Measurements from ENCODE around the gene WDR45.

DNA sequence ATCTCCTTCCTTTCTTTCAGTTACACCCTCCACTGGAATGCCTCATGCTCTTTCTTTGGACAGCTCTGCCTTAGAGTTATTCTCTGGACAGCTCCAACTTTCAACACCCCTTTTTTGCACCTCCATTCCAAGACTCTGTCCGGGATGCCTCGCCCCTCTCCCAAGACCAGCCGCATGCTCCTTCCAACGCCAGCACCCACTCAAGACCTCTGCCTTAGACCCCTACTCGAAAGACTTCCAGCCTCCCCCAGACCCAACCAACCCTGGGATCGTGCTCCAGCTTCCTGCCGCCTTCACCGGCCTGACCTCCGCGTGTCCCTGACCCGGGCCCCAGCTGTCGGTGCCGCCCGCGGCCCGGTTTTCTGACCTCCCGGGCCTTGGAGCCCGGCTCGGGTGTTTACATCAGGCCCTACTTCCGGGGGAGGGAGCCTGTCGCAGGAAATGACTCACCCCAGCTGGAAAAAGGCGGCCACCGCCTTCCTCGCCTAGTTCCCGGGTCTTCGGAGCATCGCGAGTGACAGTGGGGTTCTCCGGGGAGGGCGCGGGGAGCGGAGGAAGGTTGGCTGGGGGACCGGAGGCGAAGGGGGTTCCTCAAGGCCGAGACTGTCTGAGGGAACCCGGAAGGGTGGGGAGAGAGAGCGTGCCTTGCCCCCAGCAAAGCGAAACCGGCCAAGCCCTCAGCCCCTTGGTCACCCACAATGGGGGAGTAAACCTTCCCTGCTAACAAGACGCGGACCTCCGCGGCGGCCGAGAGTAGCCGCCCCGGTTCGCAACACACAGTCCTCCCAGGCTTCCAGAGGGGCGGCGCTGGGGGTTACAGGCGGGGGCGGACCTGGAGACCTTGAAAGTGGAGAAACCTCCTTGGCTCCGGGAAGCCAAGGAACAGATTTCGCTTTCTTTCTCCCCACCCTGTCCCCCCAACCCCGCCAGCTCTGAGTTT is at the start of gene WDR45:
- TF ChIP-seq POLR2AphosphoS5 (IDR thresholded peaks at IDR 0.05; ENCODE audit: low read depth) (peak; percentile 83), EZH2 (IDR thresholded peaks at IDR 0.05; ENCODE audit: low read depth, unreplicated experiment) (no peak), EZH2phosphoT487 (IDR thresholded peaks at IDR 0.05; ENCODE audit: unreplicated experiment) (no peak), ZNF114 (CRISPR knock-in tag; IDR thresholded peaks at IDR 0.05) (no peak), CREB1 (CRISPR knock-in tag; IDR thresholded peaks at IDR 0.05; ENCODE audit: low read depth) (no peak), JUNB (IDR thresholded peaks at IDR 0.05; ENCODE audit: unreplicated experiment) (no peak), ZNF331 (CRISPR knock-in tag; IDR thresholded peaks at IDR 0.05; ENCODE audit: low read depth) (no peak), NANOG (IDR thresholded peaks at IDR 0.05; ENCODE audit: borderline replicate concordance) (no peak), STAT1 (IDR thresholded peaks at IDR 0.05; ENCODE audit: unreplicated experiment) (no peak)
- TF ChIP-seq, protein P1, sequence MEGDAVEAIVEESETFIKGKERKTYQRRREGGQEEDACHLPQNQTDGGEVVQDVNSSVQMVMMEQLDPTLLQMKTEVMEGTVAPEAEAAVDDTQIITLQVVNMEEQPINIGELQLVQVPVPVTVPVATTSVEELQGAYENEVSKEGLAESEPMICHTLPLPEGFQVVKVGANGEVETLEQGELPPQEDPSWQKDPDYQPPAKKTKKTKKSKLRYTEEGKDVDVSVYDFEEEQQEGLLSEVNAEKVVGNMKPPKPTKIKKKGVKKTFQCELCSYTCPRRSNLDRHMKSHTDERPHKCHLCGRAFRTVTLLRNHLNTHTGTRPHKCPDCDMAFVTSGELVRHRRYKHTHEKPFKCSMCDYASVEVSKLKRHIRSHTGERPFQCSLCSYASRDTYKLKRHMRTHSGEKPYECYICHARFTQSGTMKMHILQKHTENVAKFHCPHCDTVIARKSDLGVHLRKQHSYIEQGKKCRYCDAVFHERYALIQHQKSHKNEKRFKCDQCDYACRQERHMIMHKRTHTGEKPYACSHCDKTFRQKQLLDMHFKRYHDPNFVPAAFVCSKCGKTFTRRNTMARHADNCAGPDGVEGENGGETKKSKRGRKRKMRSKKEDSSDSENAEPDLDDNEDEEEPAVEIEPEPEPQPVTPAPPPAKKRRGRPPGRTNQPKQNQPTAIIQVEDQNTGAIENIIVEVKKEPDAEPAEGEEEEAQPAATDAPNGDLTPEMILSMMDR (conservative IDR thresholded peaks at IDR 0.05; ENCODE audit: low read depth in 2 of 2), result no peak
- TF ChIP-seq, protein P2, sequence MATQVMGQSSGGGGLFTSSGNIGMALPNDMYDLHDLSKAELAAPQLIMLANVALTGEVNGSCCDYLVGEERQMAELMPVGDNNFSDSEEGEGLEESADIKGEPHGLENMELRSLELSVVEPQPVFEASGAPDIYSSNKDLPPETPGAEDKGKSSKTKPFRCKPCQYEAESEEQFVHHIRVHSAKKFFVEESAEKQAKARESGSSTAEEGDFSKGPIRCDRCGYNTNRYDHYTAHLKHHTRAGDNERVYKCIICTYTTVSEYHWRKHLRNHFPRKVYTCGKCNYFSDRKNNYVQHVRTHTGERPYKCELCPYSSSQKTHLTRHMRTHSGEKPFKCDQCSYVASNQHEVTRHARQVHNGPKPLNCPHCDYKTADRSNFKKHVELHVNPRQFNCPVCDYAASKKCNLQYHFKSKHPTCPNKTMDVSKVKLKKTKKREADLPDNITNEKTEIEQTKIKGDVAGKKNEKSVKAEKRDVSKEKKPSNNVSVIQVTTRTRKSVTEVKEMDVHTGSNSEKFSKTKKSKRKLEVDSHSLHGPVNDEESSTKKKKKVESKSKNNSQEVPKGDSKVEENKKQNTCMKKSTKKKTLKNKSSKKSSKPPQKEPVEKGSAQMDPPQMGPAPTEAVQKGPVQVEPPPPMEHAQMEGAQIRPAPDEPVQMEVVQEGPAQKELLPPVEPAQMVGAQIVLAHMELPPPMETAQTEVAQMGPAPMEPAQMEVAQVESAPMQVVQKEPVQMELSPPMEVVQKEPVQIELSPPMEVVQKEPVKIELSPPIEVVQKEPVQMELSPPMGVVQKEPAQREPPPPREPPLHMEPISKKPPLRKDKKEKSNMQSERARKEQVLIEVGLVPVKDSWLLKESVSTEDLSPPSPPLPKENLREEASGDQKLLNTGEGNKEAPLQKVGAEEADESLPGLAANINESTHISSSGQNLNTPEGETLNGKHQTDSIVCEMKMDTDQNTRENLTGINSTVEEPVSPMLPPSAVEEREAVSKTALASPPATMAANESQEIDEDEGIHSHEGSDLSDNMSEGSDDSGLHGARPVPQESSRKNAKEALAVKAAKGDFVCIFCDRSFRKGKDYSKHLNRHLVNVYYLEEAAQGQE (IDR thresholded peaks at IDR 0.05; ENCODE audit: unreplicated experiment), result no peak
